A549 (cell line): ENCODE results near the gene PIEZO2. TPM values are rescaled to one million over a fixed set of nuclear protein-coding genes. Genes with fewer than 3 reads are reported as not detected.

Source experiments
- ATAC-seq, 2 experiments: fragments of 200-7000 bp in 1 of 2; fragments of >200 bp in 1 of 2; cut with Nextera tagmentation in 1 of 2; cut with Tn5 transposase in 1 of 2; 3 replicates each; pipeline versions ENCODE4 v1.8.0 to v1.9.1; 2018 to 2020; ENCODE audit warnings: mild to moderate bottlenecking in 1 of 2, moderate library complexity in 1 of 2
- CTCF ChIA-PET: fragments of 300-600 bp; sonication (Branson Sonifier 250); formaldehyde crosslinking; extraction: SDS; loops from one replicate; lab custom pipeline; 2021; ENCODE audit warnings: antibody characterized with exemption, inconsistent platforms; lab: Yijun Ruan, JAX
- POLR2A ChIA-PET: fragments of 350-600 bp; formaldehyde crosslinking; extraction: SDS; loops from one replicate; lab custom pipeline; 2021; ENCODE audit warnings: antibody characterized with exemption, inconsistent platforms; lab: Yijun Ruan, JAX
- DNase-seq, 2 experiments: peaks; one replicate each; pipeline versions ENCODE4 v3.0.0 to v3.0.0-alpha.2; 2011 to 2016; ENCODE audit warnings: low read depth in 1 of 2, low spot score in 1 of 2
- FAIRE-seq: peaks from 2 replicates; lab custom pipeline; 2011; peaks lifted over from hg19 to GRCh38; lab: Jason Lieb, UNC
- H3K27ac ChIP-seq, 2 experiments: fragments of >200 bp; sonication (Bioruptor Twin); formaldehyde crosslinking; 3 replicates each; pipeline ENCODE4 v1.5.1; 2016 to 2017
- H3K4me1 ChIP-seq: fragments of >200 bp; sonication (Bioruptor Twin); formaldehyde crosslinking; 3 replicates; pipeline ENCODE4 v1.6.1; 2016
- H3K4me2 ChIP-seq: fragments of >200 bp; sonication (Bioruptor Twin); formaldehyde crosslinking; 3 replicates; pipeline ENCODE4 v1.6.1; 2016
- H3K4me3 ChIP-seq: fragments of >200 bp; sonication (Bioruptor Twin); formaldehyde crosslinking; 3 replicates; pipeline ENCODE4 v1.5.1; 2016
- H3K9me3 ChIP-seq: fragments of >200 bp; sonication (Bioruptor Twin); formaldehyde crosslinking; 3 replicates; pipeline ENCODE4 v1.6.1; 2016
- BHLHE40 ChIP-seq: IDR thresholded peaks from 2 replicates; pipeline ENCODE4 v1.6.1; 2012; ENCODE audit warnings: low read depth, low read length, inconsistent platforms
- CBX8 ChIP-seq: fragments of 200-600 bp; sonication (generic); IDR thresholded peaks from 2 replicates; pipeline ENCODE4 v1.6.1; 2016
- CEBPB ChIP-seq, 2 experiments: fragments of >200 bp in 1 of 2; sonication (Bioruptor Twin) in 1 of 2; formaldehyde crosslinking in 1 of 2; IDR thresholded peaks; 2 replicates each; pipeline ENCODE4 v1.6.1; 2012 to 2016
- FOXS1 ChIP-seq: fragments of 250-450 bp; sonication (Bioruptor Pico); IDR thresholded peaks from 2 replicates; pipeline ENCODE4 v1.5.0; 2020; ENCODE audit warnings: mild to moderate bottlenecking, moderate library complexity
- HDAC2 ChIP-seq: fragments of 200-600 bp; sonication (generic); IDR thresholded peaks from 2 replicates; pipeline ENCODE4 v1.6.1; 2016
- HEYL ChIP-seq: fragments of 250-450 bp; sonication (Bioruptor Pico); IDR thresholded peaks from 2 replicates; pipeline ENCODE4 v1.8.0; 2021; ENCODE audit warnings: mild to moderate bottlenecking, moderate library complexity
- HOXB13 ChIP-seq: fragments of 250-450 bp; sonication (Bioruptor Pico); IDR thresholded peaks from 2 replicates; pipeline ENCODE4 v1.5.0; 2020; ENCODE audit warnings: low read depth, mild to moderate bottlenecking, moderate library complexity
- KDM5A ChIP-seq: fragments of 200-600 bp; sonication (generic); IDR thresholded peaks from 2 replicates; pipeline ENCODE4 v1.6.1; 2016; ENCODE audit warnings: antibody characterized with exemption, mild to moderate bottlenecking
- MAZ ChIP-seq: fragments of 150-350 bp; IDR thresholded peaks from 2 replicates; pipeline ENCODE4 v1.6.1; 2014; ENCODE audit warnings: antibody characterized with exemption, low read depth, low read length, borderline replicate concordance
- PHF8 ChIP-seq: fragments of 200-600 bp; sonication (generic); IDR thresholded peaks from 2 replicates; pipeline ENCODE4 v1.6.1; 2016; ENCODE audit warnings: low read depth, mild to moderate bottlenecking, antibody characterized with exemption, moderate library complexity, borderline replicate concordance
- RAD21 ChIP-seq, 2 experiments: fragments of >200 bp in 1 of 2; sonication (Bioruptor Twin) in 1 of 2; formaldehyde crosslinking in 1 of 2; IDR thresholded peaks in 1 of 2; conservative IDR thresholded peaks in 1 of 2; 2 replicates in 1 of 2; 3 replicates in 1 of 2; pipeline ENCODE4 v1.6.1; 2012 to 2018; ENCODE audit warnings: inconsistent platforms in 1 of 2
- TFCP2L1 ChIP-seq: fragments of 250-450 bp; sonication (Bioruptor Pico); IDR thresholded peaks from 2 replicates; pipeline ENCODE4 v1.5.0; 2021; ENCODE audit warnings: mild to moderate bottlenecking
- ZNF302 ChIP-seq: fragments of 250-450 bp; sonication (Bioruptor Pico); IDR thresholded peaks from 2 replicates; pipeline ENCODE4 v1.9.0; 2021; ENCODE audit warnings: inconsistent platforms, mild to moderate bottlenecking, moderate library complexity
- WGBS: methylation state at CpG from one replicate; pipeline ENCODE4 v1.1.6; 2017; ENCODE audit errors: missing lambda C conversion rate; 5-methylcytosine and 5-hydroxymethylcytosine counted together
- polyA plus RNA-seq, 4 experiments: library from polyadenylated mRNA; depleted of rRNA in 3 of 4; stranded (reverse); fragments of >200 nt; fragmentation: RNase III in 1 of 4; extraction: RNeasy Plus Mini Kit Qiagen cat#74134 plus additional on column Dnase treatment in 1 of 4; gene quantifications; 2 replicates in 3 of 4; 3 replicates in 1 of 4; pipeline ENCODE4 v1.2.3, GENCODE V29; 2011 to 2017
- TF ChIP-seq, protein P1 (sequence below): IDR thresholded peaks from 2 replicates; pipeline ENCODE4 v1.6.1; 2012; ENCODE audit warnings: low read depth, borderline replicate concordance
- TF ChIP-seq, protein P2 (sequence below): fragments of 150-350 bp; IDR thresholded peaks from 2 replicates; pipeline ENCODE4 v1.6.1; 2014; ENCODE audit warnings: low read depth, mild to moderate bottlenecking, low read length
- TF ChIP-seq, protein P3 (sequence below): IDR thresholded peaks from 2 replicates; pipeline ENCODE4 v1.6.1; 2012
- TF ChIP-seq, protein P4 (sequence below): IDR thresholded peaks from 2 replicates; pipeline ENCODE4 v1.6.1; 2012
- TF ChIP-seq, protein P5 (sequence below): fragments of >200 bp; sonication (Bioruptor Twin); formaldehyde crosslinking; IDR thresholded peaks from 3 replicates; pipeline ENCODE4 v1.6.1; 2016

Gene PIEZO2
- polyA plus RNA-seq, 2 of the 4 experiments (the other 2 are of a cell fraction): 0.80 to 1.6 TPM

DNA sequence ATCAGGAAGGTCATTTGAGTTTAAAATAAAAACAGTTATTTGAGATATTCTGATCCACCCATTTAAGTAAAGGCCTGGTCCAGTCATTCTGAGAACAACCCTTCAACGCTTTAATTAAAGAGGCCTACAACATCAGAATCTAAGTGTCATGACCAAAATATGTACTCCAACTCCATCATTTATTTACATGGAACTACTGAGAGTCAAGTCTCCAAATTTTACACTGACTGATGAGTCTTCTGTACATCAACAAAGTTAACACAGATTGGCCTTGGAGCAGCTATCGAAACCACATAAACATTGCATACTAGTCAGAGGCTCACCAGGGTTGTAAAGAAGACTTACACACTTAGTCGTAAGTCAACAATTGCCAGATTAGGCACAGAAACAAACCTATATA, 37.1 kb downstream of the PIEZO2 start:
- H3K4me1 ChIP-seq: peaks cover 18% of the 10 kb centered on the region
- ChIA-PET POLR2A (no interaction called here), CTCF (no interaction called here)
- H3K4me2 ChIP-seq: no peak overlapping the region
- ATAC-seq (no peak), DNase-seq (no peak), FAIRE-seq (no peak)
- TF ChIP-seq PHF8 (no peak), RAD21 (conservative IDR thresholded peaks at IDR 0.05 in 1 of 2, IDR thresholded peaks at IDR 0.05 in 1 of 2) (no peak), ZNF302 (no peak), CBX8 (no peak), CEBPB (IDR thresholded peaks at IDR 0.05) (no peak), BHLHE40 (no peak), TFCP2L1 (CRISPR knock-in tag) (no peak)
- TF ChIP-seq, protein P1, sequence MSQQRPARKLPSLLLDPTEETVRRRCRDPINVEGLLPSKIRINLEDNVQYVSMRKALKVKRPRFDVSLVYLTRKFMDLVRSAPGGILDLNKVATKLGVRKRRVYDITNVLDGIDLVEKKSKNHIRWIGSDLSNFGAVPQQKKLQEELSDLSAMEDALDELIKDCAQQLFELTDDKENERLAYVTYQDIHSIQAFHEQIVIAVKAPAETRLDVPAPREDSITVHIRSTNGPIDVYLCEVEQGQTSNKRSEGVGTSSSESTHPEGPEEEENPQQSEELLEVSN: no peak
- TF ChIP-seq, protein P2, sequence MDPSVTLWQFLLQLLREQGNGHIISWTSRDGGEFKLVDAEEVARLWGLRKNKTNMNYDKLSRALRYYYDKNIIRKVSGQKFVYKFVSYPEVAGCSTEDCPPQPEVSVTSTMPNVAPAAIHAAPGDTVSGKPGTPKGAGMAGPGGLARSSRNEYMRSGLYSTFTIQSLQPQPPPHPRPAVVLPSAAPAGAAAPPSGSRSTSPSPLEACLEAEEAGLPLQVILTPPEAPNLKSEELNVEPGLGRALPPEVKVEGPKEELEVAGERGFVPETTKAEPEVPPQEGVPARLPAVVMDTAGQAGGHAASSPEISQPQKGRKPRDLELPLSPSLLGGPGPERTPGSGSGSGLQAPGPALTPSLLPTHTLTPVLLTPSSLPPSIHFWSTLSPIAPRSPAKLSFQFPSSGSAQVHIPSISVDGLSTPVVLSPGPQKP: no peak
- TF ChIP-seq, protein P3, sequence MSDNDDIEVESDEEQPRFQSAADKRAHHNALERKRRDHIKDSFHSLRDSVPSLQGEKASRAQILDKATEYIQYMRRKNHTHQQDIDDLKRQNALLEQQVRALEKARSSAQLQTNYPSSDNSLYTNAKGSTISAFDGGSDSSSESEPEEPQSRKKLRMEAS: no peak
- TF ChIP-seq, protein P4, sequence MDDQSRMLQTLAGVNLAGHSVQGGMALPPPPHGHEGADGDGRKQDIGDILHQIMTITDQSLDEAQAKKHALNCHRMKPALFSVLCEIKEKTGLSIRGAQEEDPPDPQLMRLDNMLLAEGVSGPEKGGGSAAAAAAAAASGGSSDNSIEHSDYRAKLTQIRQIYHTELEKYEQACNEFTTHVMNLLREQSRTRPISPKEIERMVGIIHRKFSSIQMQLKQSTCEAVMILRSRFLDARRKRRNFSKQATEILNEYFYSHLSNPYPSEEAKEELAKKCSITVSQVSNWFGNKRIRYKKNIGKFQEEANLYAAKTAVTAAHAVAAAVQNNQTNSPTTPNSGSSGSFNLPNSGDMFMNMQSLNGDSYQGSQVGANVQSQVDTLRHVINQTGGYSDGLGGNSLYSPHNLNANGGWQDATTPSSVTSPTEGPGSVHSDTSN: no peak
- H3K27ac ChIP-seq: no peak overlapping the region
- no peak overlapping the region for H3K4me3 ChIP-seq
- WGBS: 72% methylated on average over 3 of the region's 3 CpGs
- no peaks in the 10 kb centered on the region for H3K9me3 ChIP-seq

DNA sequence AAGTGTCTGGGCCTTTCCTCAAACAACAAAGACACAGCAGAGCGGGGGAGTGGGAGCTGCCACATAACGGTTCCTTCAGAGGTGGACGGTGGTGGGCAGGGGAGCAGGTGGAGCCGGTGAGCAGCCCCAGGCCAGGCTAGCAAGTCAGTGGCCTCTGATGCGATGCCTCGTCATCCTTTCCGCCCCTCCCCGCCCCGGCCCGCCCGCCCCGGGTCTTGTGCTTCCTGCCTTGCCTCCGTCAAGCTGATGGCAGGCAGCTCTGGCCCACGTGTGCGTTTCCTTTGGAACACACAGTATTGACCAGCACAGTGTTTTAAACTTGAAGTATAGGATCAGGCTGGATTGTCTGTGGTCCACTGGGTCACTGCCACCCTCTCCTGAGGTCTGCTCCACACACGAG, 38.9 kb downstream of the PIEZO2 start:
- POLR2A ChIA-PET: no interaction called here
- TF ChIP-seq MAZ (no peak), HEYL (CRISPR knock-in tag) (no peak), CBX8 (no peak)
- ATAC-seq: no peak
- no peak overlapping the region for H3K4me2 ChIP-seq
- no CpG with 5 or more reads among the region's 16 CpGs for WGBS
- CTCF ChIA-PET: interaction anchor here (1.2 to 1.4 kb wide), 2 partner anchors 70 to 260 kb away, joined by 3 read pairs; no protein-coding TSS in a partner anchor
- DNase-seq: no peak
- H3K27ac ChIP-seq: no peak overlapping the region
- no peak for FAIRE-seq
- no peak overlapping the region for H3K4me3 ChIP-seq
- peaks cover 15% of the 10 kb centered on the region for H3K4me1 ChIP-seq
- H3K9me3 ChIP-seq: no peaks in the 10 kb centered on the region

DNA sequence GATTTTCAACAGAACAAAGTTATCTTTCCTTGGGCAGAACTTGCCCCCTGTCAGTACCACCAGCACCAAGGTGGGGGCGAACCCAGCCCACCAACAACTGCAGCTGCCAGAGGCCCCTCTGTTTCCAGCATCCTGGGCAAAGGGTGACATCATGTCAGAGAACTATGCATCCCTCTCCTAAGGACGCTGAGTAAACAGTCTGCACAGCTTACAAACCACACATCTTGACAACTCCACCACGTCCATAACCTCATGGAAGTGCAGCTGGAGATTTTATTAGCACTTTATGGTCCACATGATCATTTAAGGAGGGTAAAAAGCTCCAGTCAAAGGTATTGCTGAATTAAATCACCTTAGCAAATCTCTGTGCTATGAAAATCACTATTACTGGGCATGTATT, 40.4 kb downstream of the PIEZO2 start:
- ChIA-PET POLR2A (no interaction called here), CTCF (interaction anchor here (0.7 kb wide), 1 partner anchor 46 kb away, joined by 3 read pairs; no protein-coding TSS in a partner anchor)
- ATAC-seq (no peak), DNase-seq (no peak), FAIRE-seq (no peak)
- no peak overlapping the region for H3K27ac ChIP-seq
- no peak overlapping the region for H3K4me3 ChIP-seq
- TF ChIP-seq HOXB13 (CRISPR knock-in tag) (no peak), KDM5A (no peak), HDAC2 (no peak), FOXS1 (CRISPR knock-in tag) (no peak)
- TF ChIP-seq, protein P5, sequence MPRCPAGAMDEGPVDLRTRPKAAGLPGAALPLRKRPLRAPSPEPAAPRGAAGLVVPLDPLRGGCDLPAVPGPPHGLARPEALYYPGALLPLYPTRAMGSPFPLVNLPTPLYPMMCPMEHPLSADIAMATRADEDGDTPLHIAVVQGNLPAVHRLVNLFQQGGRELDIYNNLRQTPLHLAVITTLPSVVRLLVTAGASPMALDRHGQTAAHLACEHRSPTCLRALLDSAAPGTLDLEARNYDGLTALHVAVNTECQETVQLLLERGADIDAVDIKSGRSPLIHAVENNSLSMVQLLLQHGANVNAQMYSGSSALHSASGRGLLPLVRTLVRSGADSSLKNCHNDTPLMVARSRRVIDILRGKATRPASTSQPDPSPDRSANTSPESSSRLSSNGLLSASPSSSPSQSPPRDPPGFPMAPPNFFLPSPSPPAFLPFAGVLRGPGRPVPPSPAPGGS: no peak
- H3K9me3 ChIP-seq: no peaks in the 10 kb centered on the region
- no peak overlapping the region for H3K4me2 ChIP-seq
- WGBS: 24% methylated on average over 2 of the region's 3 CpGs
- peaks cover 2% of the 10 kb centered on the region; the same call in 1 of the 3 replicates for H3K4me1 ChIP-seq
